HG03097 (cell line): ENCODE data around the gene P4HA2.
"Not testable (repeated sequence)": the region's sequence is repeated elsewhere in the genome, so short reads cannot be mapped to it uniquely, and the experiment has no call there.

ENCODE experiments used
- ATAC-seq: cut with Tn5 transposase; IDR thresholded peaks from one replicate; pipeline ENCODE4 v1.9.1; 2021; ENCODE audit not compliant: unreplicated experiment, low FRiP score

The P4HA2 gene

GRCh38 chr5:132162945-132163344, 64.7 kb downstream of the P4HA2 start:
- no peak for ATAC-seq

GRCh38 chr5:132161574-132162326, 65.9 kb downstream of the P4HA2 start:
- ATAC-seq = not testable (repeated sequence)

- no peak for ATAC-seq
Observed at GRCh38 chr5:132156413-132156812, 71.2 kb downstream of the P4HA2 start.

GRCh38 chr5:132150565-132150964, 77.1 kb downstream of the P4HA2 start:
- ATAC-seq = no peak

GRCh38 chr5:132147663-132148062, 80.0 kb downstream of the P4HA2 start:
- no peak for ATAC-seq

GRCh38 chr5:132145326-132145725, 82.3 kb downstream of the P4HA2 start:
- not testable (repeated sequence) for ATAC-seq

- ATAC-seq = no peak
Observed at GRCh38 chr5:132143148-132143547, 84.5 kb downstream of the P4HA2 start.

GRCh38 chr5:132142459-132142858, 85.2 kb downstream of the P4HA2 start:
- ATAC-seq = no peak
